Activated CD8-positive, alpha-beta memory T cell treated with anti-CD3 and anti-CD28 coated beads for 4 hours (primary cell): ENCODE data around the gene NCOR1.

ENCODE experiments used
- DNase-seq, 2 donors: peaks; one replicate each; pipeline ENCODE4 v3.0.0-alpha.2; 2020; ENCODE audit warnings: low read depth in 2 of 2

Gene NCOR1

DNA sequence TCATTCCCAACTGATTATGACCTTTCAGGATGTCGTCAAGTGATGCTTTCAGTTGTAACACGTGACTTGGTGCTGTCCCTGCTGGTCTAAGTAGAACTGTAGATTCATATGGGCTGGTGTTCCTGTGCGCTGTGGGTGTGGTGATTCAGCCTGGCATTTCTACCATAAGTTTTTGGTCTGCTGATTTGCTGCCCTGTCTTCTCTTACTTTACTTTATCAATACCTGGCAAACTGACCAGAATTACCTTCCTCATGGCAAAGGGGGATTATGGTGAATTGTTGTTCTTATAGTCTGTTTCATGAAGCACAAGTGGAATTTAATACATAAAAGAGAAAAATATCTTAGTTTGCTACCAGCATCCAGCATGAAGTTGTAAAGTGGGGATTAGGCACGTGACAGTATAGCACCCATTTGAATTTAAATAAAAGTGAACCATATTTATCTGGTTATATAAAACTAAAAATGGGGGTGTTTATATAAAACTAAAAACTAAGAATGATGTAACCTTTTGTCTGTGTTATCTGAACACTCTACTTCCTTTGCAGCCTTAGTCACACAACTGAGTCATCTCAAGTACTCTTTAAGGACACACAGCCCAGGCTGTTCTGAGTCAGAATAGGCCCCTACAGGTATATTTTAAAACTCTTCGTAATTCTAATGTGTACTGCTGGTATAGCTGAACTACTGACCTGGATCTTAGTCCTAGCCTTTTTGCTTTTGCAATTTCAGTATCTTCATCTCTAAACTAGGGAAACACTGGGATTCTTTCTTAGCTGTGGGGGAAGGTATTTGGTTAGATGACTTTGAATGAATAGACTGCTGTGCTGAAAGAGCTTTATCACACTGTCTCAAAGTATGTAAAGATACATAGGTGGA, 187.4 kb downstream of the NCOR1 start:
- DNase-seq = peak; percentile 19 to 33

- DNase-seq = no peak
Observed at GRCh38 chr17:16026895-16027294, 188.4 kb downstream of the NCOR1 start.

- no peak for DNase-seq
Observed at GRCh38 chr17:16025202-16025601, 190.1 kb downstream of the NCOR1 start.

- no peak for DNase-seq
Observed at GRCh38 chr17:16023881-16024280, 191.5 kb downstream of the NCOR1 start.

DNA sequence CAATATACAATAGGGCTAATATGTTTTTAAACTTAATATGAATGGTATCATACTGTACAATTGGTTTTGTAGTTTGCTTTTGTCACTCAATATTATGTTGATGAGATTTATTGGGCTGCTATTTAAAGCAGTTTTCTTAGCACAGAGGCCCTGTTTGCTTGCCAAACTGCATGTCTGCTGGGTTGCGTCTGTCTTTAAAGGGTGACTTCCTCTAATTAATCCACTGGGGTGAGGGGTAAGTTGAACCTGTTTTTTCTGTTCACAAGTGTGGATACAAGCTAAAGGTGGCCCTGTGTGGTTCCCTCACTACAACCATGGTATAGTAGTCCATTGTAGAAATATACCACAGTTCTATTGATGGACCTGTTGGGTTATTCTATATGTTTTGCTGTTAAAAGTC, 196.0 kb downstream of the NCOR1 start:
- no peak for DNase-seq

- DNase-seq = no peak
Observed at GRCh38 chr17:16013943-16014407, 201.4 kb downstream of the NCOR1 start.

DNA sequence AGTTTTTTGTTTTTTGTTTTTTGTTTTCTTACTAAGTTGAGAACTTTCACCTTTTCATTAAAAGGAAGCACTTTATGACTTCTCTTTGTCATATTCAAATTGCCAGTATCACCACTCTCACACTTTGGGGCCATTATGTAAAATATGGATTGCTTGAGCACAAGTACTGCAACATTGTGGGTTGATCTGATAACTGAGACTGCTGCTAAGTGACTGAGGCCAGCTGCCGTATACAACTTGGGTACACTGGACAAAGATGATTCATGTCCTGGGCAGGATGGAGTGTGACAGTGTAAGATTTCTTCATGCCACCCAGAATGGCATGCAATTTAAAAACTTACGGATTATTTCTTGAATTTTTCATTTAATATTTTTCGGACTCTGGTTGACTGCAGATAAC, 207.9 kb downstream of the NCOR1 start:
- DNase-seq = no peak

DNA sequence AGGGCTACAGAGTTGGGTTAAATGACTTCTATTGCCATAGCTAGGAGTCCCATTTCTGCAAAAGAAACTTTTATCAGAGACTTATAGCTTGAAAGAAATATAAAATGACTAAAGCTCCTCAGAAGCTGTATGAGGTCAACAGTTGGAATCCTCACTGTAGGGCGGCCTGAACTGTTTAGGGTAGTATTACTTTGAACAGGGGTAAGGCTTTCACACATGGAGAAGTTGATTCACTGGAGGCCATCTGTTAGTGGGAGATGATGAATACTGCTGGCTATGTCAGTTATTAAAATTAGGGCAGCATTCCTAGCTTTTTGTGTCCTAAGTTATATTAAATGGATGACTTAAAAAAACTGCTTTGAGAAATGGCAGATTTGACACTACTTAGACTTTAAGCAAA, 209.7 kb downstream of the NCOR1 start:
- DNase-seq = no peak

GRCh38 chr17:16003841-16004240, 211.5 kb downstream of the NCOR1 start:
- no peak for DNase-seq

- DNase-seq = no peak
Observed at GRCh38 chr17:16002708-16003260, 212.6 kb downstream of the NCOR1 start.

DNA sequence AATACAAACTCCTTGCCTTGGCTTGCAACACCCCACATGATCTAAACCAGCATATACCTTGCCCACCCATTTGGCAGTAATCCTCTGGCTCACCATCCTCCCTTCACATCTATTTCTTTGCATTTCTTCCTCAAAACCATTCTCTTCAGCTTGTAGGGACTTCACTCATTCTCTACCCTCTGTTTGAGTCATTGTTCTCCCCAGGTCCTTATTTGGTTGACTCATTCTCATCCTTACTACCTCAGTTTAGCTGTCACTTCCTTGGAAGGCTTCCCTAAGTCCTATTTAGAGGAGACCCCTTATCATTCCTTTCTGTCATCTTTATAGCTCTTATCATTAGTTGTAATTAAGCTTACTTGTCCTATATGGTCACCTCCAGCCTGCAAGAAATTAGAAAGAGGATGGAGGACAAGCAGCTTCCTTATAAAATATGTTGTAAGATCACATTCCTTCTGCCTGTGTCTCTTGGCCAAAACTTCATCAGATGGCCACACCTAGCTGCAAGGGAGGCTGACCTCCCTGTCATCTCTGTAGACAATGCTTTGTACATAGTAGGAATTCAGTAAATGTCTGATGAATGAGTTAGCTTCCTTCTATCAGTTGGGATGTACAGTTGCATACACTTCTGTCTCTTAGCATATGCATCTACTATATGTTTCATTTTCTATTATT, 214.0 kb downstream of the NCOR1 start:
- no peak for DNase-seq

DNA sequence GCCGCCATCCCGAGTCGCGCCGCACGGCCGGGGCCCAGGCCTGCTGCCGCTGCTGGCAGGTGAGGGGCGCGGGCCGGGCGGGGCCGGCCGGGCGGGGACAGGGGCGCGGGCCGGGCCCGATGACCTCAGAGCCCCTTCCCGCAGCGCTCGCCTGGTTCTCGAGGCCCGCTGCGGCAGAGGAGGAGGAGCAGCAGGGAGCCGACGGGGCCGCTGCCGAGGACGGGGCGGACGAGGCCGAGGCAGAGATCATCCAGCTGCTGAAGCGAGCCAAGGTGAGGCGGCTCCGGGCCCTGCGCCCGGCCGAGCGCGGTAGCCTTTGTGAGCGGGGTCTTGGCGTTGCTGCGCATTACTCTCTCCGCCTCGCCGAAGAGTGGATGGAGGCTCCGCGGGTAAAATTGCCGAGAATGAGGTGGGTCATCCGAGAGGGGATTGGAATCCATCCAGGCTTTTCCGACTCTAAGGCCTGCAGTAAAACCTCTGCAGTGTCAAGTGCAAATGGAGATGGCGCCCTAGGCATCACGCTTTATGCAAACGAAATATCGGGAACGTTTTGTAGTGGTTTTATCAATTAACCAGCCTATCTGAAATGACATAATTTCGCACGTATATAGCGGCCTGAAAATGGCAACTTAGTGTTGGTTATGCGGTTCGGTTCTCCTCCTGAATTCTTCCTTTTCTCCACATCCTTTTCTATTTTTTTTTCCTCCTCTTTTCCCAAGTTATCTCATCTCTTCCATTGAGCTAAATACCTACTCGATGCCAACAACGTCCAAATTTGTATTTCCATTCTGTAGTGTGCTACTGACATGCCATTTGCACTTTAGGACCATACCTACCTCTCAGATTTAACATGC, 215.1 kb downstream of the NCOR1 start:
- no peak for DNase-seq

GRCh38 chr17:15999141-15999973, 216.0 kb downstream of the NCOR1 start, which contains the start of the genes TTC19 and ZSWIM7:
TSS of gene TTC19 (plus strand) at chr17:15999824. CDS start at chr17:15999849, 25 bp downstream.
TSS of gene ZSWIM7 (minus strand) at chr17:15999704. CDS start at chr17:15999594, 110 bp downstream.
- peak; percentile 83 to 86 for DNase-seq

DNA sequence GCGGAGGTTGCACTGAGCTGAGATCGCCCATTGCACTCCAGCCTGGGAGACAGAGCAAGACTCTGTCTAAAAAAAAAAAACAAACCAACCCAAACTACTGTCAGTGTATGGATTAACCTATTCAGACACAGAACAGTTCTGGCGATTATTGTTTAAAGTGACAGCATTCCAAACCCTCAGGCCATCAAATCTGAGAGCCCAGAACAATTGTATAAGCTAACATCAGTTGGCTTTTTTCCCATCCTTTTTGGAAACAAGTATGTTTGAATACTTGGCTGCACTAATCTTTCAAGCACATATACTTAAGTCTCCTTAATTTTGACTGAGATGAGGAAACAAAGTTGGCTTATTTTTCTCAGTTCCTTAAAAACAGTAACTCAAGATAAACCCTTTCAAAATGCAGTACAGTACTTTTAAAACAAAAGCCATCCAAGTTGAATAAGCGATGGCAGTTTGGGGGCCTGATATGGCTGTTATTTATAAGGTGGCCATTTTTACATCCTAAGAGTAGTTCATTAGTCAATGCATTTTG, 217.2 kb downstream of the NCOR1 start:
- DNase-seq = no peak

DNA sequence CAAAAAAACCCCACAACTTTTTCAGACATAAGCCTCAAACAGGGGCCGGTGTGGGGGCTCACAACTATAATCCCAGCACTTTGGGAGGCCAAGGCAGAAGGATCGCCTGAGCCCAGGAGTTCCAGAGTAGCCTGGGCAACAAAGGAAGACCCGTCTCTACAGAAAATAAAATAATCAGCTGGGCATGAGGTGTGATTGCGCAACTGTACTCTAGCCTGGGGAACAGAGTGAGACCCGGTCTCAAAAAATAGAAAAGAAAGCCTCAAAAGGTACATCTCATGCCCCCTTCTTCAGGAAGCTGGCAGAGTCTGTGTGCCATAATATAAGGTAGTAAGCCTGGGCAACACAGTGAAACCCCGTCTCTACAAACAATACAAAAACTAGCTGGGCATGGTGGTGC, 219.0 kb downstream of the NCOR1 start:
- DNase-seq = no peak

- DNase-seq = no peak
Observed at GRCh38 chr17:15981646-15982580, 233.4 kb downstream of the NCOR1 start.

DNA sequence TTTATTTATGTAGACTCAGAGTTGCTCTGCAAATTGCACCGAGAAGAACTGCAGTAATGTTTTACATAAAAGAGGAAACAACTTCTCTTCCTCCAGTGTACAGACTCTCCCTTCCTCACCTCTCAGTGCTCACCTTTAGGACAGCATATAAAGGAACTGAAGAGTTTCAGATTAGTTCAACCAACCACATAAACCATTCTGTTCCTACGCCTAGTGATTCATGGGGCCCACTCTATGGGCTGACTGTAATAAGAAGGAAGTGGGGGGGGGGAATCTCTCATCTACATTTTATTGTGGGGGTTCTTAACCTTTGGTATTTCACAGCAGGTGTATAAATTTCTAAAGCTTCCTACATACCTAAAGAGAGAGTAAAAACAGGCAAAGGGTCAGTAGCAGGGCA, 234.1 kb downstream of the NCOR1 start:
- DNase-seq = no peak
